GM13977 (cell line): ENCODE results near the gene MZB1.

Experiments
- DNase-seq: peaks from one replicate; pipeline ENCODE4 v3.0.0; 2012; ENCODE audit warnings: low spot score
- in situ Hi-C: fragments of 300-500 bp; cut with MboI; formaldehyde crosslinking; loops from one replicate; pipeline ENCODE4 v1.12.0; 2022; ENCODE audit warnings: low sequenced_read_pairs, low pct_unique_long_range_greater_than_20kb, mixed read lengths, inconsistent platforms; ENCODE audit not compliant: unreplicated experiment
- TF ChIP-seq, protein P1 (sequence below): IDR thresholded peaks from 2 replicates; pipeline ENCODE4 v1.5.1; 2012; ENCODE audit warnings: mild to moderate bottlenecking, control low read depth; ENCODE audit not compliant: insufficient read depth; ENCODE audit errors: extremely low read depth, missing control alignments

The MZB1 gene

GRCh38 chr5:139416651-139417050 is 26.9 kb upstream of the MZB1 start:
- TF ChIP-seq, protein P1, sequence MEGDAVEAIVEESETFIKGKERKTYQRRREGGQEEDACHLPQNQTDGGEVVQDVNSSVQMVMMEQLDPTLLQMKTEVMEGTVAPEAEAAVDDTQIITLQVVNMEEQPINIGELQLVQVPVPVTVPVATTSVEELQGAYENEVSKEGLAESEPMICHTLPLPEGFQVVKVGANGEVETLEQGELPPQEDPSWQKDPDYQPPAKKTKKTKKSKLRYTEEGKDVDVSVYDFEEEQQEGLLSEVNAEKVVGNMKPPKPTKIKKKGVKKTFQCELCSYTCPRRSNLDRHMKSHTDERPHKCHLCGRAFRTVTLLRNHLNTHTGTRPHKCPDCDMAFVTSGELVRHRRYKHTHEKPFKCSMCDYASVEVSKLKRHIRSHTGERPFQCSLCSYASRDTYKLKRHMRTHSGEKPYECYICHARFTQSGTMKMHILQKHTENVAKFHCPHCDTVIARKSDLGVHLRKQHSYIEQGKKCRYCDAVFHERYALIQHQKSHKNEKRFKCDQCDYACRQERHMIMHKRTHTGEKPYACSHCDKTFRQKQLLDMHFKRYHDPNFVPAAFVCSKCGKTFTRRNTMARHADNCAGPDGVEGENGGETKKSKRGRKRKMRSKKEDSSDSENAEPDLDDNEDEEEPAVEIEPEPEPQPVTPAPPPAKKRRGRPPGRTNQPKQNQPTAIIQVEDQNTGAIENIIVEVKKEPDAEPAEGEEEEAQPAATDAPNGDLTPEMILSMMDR: no peak
- in situ Hi-C loops: no loop called here
- no peak for DNase-seq

GRCh38 chr5:139415869-139416268 is 26.2 kb upstream of the MZB1 start:
- in situ Hi-C loops: no loop called here
- no peak for DNase-seq
- TF ChIP-seq, protein P1: no peak

- TF ChIP-seq, protein P1: no peak
- in situ Hi-C loops: no loop called here
- no peak for DNase-seq
Observed at GRCh38 chr5:139415221-139415861, 25.6 kb upstream of the MZB1 start.

DNA sequence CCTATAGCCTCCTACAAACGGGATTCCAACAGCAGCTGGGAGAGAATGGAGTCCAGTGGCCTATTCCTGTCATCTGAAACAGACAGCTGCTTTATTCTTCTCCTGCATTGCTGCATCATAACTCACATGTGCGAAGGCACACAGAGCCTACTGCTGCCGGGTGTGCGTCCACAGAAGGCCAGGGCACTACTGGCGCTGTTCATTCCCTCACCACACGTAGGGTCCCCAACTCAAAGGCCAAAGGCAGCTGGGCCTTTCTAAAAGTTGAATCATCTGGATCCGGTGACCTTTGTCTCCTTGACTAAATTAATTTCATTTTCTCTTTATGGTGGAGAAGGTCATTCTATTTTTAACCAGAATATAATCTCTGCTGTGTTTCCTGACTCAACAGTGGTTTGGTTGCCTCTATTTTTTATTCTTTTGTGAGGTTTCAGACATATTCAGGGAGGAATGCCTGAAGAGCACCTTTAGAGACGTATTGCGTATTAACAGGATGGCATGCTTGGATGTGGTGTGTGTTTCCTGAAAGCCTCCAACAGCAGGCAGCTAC is 24.9 kb upstream of the MZB1 start:
- TF ChIP-seq, protein P1: no peak
- DNase-seq: no peak
- in situ Hi-C loops: no loop called here

DNA sequence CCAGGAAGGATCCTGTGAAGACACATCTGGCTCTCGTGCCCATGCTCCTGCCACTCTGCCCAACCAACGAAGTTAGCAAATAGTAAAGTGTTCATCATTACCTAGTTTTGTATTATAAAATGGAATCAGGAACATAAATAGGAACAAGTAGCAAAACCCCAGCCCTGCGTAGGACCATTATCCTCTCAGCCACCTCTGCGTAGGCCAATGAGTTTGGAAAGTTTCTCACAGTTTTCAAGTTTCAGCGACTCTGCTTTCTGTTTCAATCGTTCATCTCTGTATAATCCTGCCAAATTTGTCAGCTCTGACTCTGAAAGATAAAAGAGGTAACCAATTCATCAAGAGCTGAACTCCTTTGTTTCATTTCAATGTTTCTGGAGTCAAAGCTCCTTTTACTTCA is 24.2 kb upstream of the MZB1 start:
- TF ChIP-seq, protein P1: no peak
- DNase-seq: peak; percentile 44
- in situ Hi-C loops: no loop called here

GRCh38 chr5:139413153-139413552 is 23.4 kb upstream of the MZB1 start:
- in situ Hi-C loops: no loop called here
- TF ChIP-seq, protein P1: no peak

More at GRCh38 chr5:139413153-139413552, 23.4 kb upstream of the MZB1 start:
- no peak for DNase-seq
